Subcutaneous adipose tissue (tissue), 4 donors: ENCODE data around the gene CELSR1. TPM values are rescaled to one million over a fixed set of nuclear protein-coding genes. Genes with fewer than 3 reads are reported as not detected.

ENCODE experiments used
- CTCF ChIP-seq: fragments of 450-650 bp; IDR thresholded peaks from one replicate; pipeline ENCODE4 v1.5.1; 2016; ENCODE audit warnings: low read depth, mild to moderate bottlenecking, control low read depth, antibody characterized with exemption, moderate library complexity
- total RNA-seq, 4 donors: library from RNA; depleted of rRNA; stranded (reverse); fragments of >200 nt; gene quantifications; one replicate each; pipeline ENCODE4 v1.1.0, GENCODE V29; 2016

Gene CELSR1
- total RNA-seq, 4 donors from 2014 or later: 0.16 to 5.6 (median 1.5) TPM

DNA sequence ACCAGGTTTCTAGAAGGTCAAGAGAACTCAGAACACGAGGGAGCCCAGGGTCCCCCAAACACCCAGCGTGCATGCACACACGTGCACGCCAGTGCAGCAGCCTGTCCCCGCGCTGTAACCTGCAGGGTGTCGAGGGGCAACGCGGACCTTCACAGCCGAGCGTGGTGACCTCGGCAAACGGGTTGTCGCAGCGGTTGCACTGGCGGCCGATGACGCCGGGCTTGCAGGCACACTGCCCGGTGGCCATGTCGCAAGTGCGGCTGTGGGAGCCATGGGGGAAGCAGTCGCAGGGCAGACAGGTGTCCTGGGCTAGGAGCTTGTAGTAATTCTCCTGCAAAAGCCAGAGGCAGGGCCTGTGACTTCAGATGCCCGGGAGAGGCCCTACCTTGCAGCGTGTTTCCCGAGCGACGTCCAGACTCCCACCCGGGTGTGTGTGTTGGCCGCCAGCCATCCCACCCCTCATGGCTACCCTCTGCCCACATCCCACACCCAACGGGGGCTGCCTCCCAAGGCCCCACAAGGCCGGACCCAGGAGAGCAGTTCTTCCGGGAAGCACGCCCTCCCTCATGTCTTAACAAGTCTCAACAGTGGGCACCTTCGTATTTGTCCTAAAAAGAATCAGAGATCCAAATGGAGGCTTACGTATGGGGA, 145.8 kb downstream of the CELSR1 start:
- no peak for TF ChIP-seq CTCF

DNA sequence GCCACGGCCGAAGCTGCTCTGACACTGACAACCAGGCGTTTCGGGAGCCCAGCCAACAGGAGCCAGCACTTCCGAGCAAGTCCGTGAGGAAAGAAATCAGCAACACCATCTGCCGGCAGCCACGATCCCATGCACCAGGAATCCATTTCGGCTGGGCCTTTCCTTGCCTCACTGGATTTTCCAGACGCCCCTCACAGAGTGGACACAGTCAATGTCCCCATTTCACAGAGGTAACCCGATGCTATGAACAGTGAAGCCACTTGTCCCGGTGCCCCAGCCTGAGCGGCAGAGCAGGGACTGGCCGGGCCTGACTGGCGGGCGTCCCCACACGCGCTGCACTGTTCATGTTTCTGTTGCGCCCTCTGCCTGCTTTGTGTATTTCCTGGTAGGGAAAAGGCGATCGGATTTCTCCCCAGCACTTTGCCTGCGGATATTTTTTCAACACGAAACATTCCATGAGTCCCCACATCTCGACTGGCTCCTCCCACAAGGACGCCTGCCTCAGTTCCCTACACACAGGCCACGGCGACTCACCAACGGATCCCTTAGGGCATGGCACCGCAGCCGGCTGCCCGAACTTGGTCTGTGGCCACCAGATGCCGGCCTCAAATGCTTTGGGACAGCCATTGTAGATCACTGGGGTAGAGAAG, 146.6 kb downstream of the CELSR1 start:
- no peak for TF ChIP-seq CTCF

GRCh38 chr22:46390105-46390651, 147.2 kb downstream of the CELSR1 start:
- TF ChIP-seq CTCF: no peak

GRCh38 chr22:46389081-46389480, 148.3 kb downstream of the CELSR1 start:
- no peak for TF ChIP-seq CTCF

- TF ChIP-seq CTCF: no peak
Observed at GRCh38 chr22:46388647-46389046, 148.8 kb downstream of the CELSR1 start.

GRCh38 chr22:46387748-46388147, 149.7 kb downstream of the CELSR1 start:
- TF ChIP-seq CTCF: no peak

- no peak for TF ChIP-seq CTCF
Observed at GRCh38 chr22:46386312-46386711, 151.1 kb downstream of the CELSR1 start.
